D721Med (cell line): Measurements from ENCODE around the gene TYMP.
A peak's percentile ranks its signal among the peaks of the same experiment; 100 is the strongest.

Experiments used
- DNase-seq: peaks from one replicate; pipeline ENCODE4 v3.0.0; 2011; ENCODE audit warnings: low spot score; ENCODE audit not compliant: insufficient read length
- FAIRE-seq: peaks from 2 replicates; lab custom pipeline; 2011; peaks lifted over from hg19 to GRCh38; lab: Jason Lieb, UNC
- CTCF ChIP-seq: IDR thresholded peaks from 2 replicates; pipeline ENCODE4 v1.5.1; 2012; ENCODE audit warnings: mild to moderate bottlenecking, control low read depth; ENCODE audit not compliant: insufficient read depth; ENCODE audit errors: missing control alignments

The TYMP gene

GRCh38 chr22:50530580-50530876, 716 bp upstream of the TYMP start:
- no peak for TF ChIP-seq CTCF
- DNase-seq (no peak), FAIRE-seq (no peak)

GRCh38 chr22:50529416-50529896, 356 bp downstream of the TYMP start:
- no peak for FAIRE-seq
- no peak for TF ChIP-seq CTCF
- no peak for DNase-seq

GRCh38 chr22:50528682-50529415, 963 bp downstream of the TYMP start:
- DNase-seq (no peak), FAIRE-seq (no peak)
- no peak for TF ChIP-seq CTCF

- no peak for DNase-seq
- TF ChIP-seq CTCF, result no peak
- no peak for FAIRE-seq
These were observed 1.7 kb downstream of the TYMP start for GRCh38 chr22:50527921-50528681.

- FAIRE-seq, result no peak
- DNase-seq, result peak; percentile 56
- TF ChIP-seq CTCF, result no peak
These were observed 2.7 kb downstream of the TYMP start for GRCh38 chr22:50526834-50527801.

GRCh38 chr22:50526108-50526833, 3.5 kb downstream of the TYMP start:
- no peak for FAIRE-seq
- no peak for DNase-seq
- TF ChIP-seq CTCF, result peak; percentile 37
